ENCODE results near the gene COPS7A. TPM values are rescaled to one million over a fixed set of nuclear protein-coding genes. Genes with fewer than 3 reads are reported as not detected.

The COPS7A gene
- total RNA-seq, 1 experiment from 2014 or later, result 67.8 TPM

DNA sequence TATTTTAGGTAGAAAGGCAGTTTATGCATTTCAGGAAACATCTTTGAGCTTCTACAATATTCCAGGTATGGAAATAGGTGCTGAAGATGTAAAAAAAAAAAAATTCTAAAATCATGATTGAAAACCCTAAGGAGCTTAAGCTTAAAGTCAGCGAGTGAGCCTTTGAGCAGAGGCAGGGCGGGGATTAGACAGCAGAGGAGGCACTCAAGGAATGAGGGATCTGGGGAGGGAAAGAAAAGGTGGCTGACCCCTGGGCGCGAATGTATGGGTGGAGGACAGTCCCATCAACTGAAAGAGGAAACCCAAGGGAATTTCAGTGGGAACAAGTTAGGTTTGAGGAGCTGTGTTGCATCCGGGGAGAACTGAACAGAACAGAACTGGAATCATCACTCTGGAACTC, 35.9 kb downstream of the COPS7A start:
- H3K9me3 ChIP-seq (ENCODE audit: control insufficient read depth in 1 of 2, insufficient read depth in 1 of 2, low read depth in 1 of 2, low read length in 2 of 2), result no peaks in the 10 kb centered on the region
- intact Hi-C loops (cut with micrococcal nuclease), result no loop called here
- TF ChIP-seq SP1 (IDR thresholded peaks at IDR 0.05; ENCODE audit: low read depth) (no peak), JUND (IDR thresholded peaks at IDR 0.05) (no peak), EZH2phosphoT487 (IDR thresholded peaks at IDR 0.05; ENCODE audit: borderline replicate concordance) (no peak), SIN3A (IDR thresholded peaks at IDR 0.05; ENCODE audit: low read depth) (no peak), EGR1 (IDR thresholded peaks at IDR 0.05; ENCODE audit: low read depth) (no peak), TCF7L2 (IDR thresholded peaks at IDR 0.05; ENCODE audit: borderline replicate concordance, extremely low read depth, insufficient read depth, insufficient read length) (no peak), POLR2AphosphoS5 (IDR thresholded peaks at IDR 0.05; ENCODE audit: low read depth, low read length) (no peak), REST (IDR thresholded peaks at IDR 0.05; ENCODE audit: low read depth) (no peak), YY1 (IDR thresholded peaks at IDR 0.05; ENCODE audit: extremely low read depth, insufficient replicate concordance, low read depth, low read length) (no peak), CBX3 (IDR thresholded peaks at IDR 0.05; ENCODE audit: low read depth) (no peak)
- TF ChIP-seq, protein P1, sequence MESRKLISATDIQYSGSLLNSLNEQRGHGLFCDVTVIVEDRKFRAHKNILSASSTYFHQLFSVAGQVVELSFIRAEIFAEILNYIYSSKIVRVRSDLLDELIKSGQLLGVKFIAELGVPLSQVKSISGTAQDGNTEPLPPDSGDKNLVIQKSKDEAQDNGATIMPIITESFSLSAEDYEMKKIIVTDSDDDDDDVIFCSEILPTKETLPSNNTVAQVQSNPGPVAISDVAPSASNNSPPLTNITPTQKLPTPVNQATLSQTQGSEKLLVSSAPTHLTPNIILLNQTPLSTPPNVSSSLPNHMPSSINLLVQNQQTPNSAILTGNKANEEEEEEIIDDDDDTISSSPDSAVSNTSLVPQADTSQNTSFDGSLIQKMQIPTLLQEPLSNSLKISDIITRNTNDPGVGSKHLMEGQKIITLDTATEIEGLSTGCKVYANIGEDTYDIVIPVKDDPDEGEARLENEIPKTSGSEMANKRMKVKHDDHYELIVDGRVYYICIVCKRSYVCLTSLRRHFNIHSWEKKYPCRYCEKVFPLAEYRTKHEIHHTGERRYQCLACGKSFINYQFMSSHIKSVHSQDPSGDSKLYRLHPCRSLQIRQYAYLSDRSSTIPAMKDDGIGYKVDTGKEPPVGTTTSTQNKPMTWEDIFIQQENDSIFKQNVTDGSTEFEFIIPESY (IDR thresholded peaks at IDR 0.05; ENCODE audit: extremely low read depth, insufficient replicate concordance, low read length), result no peak
- TF ChIP-seq, protein P2, sequence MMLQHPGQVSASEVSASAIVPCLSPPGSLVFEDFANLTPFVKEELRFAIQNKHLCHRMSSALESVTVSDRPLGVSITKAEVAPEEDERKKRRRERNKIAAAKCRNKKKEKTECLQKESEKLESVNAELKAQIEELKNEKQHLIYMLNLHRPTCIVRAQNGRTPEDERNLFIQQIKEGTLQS (IDR thresholded peaks at IDR 0.05), result no peak
- H2AFZ ChIP-seq (ENCODE audit: low read depth, low read length, poor library complexity, severe bottlenecking), result no peak overlapping the region
- no peaks in the 10 kb centered on the region for H3K36me3 ChIP-seq (ENCODE audit: control insufficient read depth in 1 of 2, insufficient read depth in 2 of 2, low read length in 2 of 2)
- no TSS peak for BruUV-seq (replicated peaks)
- DNase-seq (ENCODE audit: low read depth, low spot score) (no peak), ATAC-seq (no peak)
- H3K4me3 ChIP-seq (replicated peaks in 1 of 2; ENCODE audit: low read depth in 1 of 2, low read length in 2 of 2), result no peak overlapping the region
- peaks cover 27 to 58% of the 10 kb centered on the region in 2 experiments for H3K4me1 ChIP-seq (ENCODE audit: control insufficient read depth in 1 of 2, insufficient read depth in 2 of 2, low read length in 2 of 2)
- POLR2A ChIA-PET, result no interaction called here
- CTCF ChIA-PET, result interaction anchor here (0.6 kb wide), 1 partner anchor 120 kb away, joined by 3 read pairs; no protein-coding TSS in a partner anchor
- no peaks in the 10 kb centered on the region for H4K20me1 ChIP-seq (ENCODE audit: insufficient read depth)
- H3K9ac ChIP-seq (ENCODE audit: low read length), result no peak overlapping the region
- no peaks in the 10 kb centered on the region for H3K27me3 ChIP-seq (ENCODE audit: insufficient read depth, low read length)
- no peaks in the 10 kb centered on the region for H3K79me2 ChIP-seq (ENCODE audit: insufficient read depth, low read length)
- no peak overlapping the region for H3K27ac ChIP-seq (ENCODE audit: low read depth, low read length)
- H3K4me2 ChIP-seq (ENCODE audit: low read length), result no peak overlapping the region
- no peaks in the 10 kb centered on the region for H3K9me2 ChIP-seq (ENCODE audit: insufficient read depth)
- RAD21 ChIA-PET (ENCODE audit: low non-redundant PET in 1 of 2, low total read pairs in 2 of 2, uncharacterized antibody in 2 of 2, unreplicated experiment in 2 of 2), result no interaction called here

All from HCT116 (cell line).